WERI-Rb-1 (cell line): ENCODE results near the gene SLC5A5.

Source experiments
- DNase-seq: peaks from one replicate; pipeline ENCODE4 v3.0.0-alpha.2; 2020
- H3K27ac ChIP-seq: fragments of 250-450 bp; sonication (Bioruptor Pico); 2 replicates; pipeline ENCODE4 v1.5.1; 2020; ENCODE audit warnings: mild to moderate bottlenecking, moderate library complexity
- H3K27me3 ChIP-seq: fragments of 250-450 bp; sonication (Bioruptor Pico); 2 replicates; pipeline ENCODE4 v1.5.1; 2021; ENCODE audit warnings: mild to moderate bottlenecking, low read depth, moderate library complexity; ENCODE audit not compliant: insufficient read depth, severe bottlenecking
- H3K36me3 ChIP-seq: fragments of 250-450 bp; sonication (Bioruptor Pico); 2 replicates; pipeline ENCODE4 v1.5.1; 2020; ENCODE audit warnings: mild to moderate bottlenecking, moderate library complexity
- H3K4me3 ChIP-seq: 2 replicates; pipeline ENCODE4 v1.5.1; 2011; ENCODE audit warnings: low read depth, mild to moderate bottlenecking, control low read depth, low read length
- H3K9me3 ChIP-seq: fragments of 250-450 bp; sonication (Bioruptor Pico); 2 replicates; pipeline ENCODE4 v1.5.1; 2021; ENCODE audit warnings: mild to moderate bottlenecking, moderate library complexity; ENCODE audit not compliant: severe bottlenecking
- TF ChIP-seq, protein P1 (sequence below): IDR thresholded peaks from 2 replicates; pipeline ENCODE4 v1.5.1; 2011; ENCODE audit warnings: low read depth, mild to moderate bottlenecking, control low read depth, inconsistent platforms, low read length

Gene SLC5A5

DNA sequence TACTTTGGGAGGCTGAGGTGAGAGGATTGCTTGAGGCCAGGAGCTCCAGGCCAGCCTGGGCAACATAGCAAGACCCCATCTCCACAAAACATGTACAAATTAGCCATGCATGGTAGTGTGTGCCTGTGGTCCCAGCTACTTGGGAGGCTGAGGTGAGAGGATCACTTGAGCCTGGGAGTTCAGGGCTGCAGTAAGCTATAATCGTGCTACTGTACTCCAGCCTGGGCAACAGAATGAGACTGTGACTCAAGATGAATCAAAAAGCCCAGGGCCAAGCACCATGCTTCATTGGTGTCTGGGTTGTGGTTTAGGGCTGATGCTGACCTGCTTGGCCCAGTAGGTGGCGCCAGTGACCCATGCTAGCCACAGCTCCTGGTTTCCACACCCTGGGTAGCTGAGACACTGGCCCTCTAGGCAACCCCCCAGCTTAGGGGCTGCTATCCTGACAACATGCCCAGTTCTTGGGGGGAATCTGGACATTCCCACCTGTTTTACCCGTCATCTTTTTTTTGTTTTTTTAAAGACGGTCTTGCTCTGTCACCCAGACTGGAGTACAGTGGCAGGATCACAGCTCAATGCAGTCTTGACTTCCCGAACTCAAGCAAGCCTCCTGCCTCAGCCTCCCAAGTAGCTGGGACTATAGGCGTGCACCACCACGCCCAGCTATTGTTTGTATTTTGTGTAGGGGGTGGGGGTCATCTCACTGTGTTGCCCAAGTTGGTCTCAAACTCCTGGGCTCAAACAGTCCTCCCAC, 66.5 kb downstream of the SLC5A5 start:
- H3K9me3 ChIP-seq: no peaks in the 10 kb centered on the region
- DNase-seq: peak; percentile 78

DNA sequence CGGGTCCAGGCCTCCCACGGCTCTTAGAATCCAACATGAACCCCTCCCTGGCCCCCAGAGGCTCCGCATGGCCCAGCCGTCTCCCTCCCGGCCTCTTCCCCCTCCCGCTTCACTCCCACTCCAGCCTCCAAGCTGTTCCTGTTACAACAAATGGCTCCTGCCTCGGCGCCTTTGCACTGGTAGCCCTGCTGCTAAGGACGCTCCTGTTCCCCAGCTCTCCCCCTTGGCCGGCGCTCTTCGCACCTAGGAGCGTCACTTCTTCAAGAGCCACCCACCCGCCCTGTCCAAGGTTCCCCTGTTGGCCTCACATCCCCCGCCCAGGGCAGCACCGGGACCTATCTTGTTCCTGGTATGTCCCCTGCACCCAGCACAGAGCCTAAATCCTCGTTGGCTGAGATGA, 70.4 kb downstream of the SLC5A5 start:
- Histone ChIP-seq H3K4me3 (no peak overlapping the region), H3K9me3 (no peaks in the 10 kb centered on the region), H3K27me3 (no peaks in the 10 kb centered on the region), H3K27ac (no peak overlapping the region), H3K36me3 (peaks cover 37% of the 10 kb centered on the region)
- no peak for DNase-seq
- TF ChIP-seq, protein P1, sequence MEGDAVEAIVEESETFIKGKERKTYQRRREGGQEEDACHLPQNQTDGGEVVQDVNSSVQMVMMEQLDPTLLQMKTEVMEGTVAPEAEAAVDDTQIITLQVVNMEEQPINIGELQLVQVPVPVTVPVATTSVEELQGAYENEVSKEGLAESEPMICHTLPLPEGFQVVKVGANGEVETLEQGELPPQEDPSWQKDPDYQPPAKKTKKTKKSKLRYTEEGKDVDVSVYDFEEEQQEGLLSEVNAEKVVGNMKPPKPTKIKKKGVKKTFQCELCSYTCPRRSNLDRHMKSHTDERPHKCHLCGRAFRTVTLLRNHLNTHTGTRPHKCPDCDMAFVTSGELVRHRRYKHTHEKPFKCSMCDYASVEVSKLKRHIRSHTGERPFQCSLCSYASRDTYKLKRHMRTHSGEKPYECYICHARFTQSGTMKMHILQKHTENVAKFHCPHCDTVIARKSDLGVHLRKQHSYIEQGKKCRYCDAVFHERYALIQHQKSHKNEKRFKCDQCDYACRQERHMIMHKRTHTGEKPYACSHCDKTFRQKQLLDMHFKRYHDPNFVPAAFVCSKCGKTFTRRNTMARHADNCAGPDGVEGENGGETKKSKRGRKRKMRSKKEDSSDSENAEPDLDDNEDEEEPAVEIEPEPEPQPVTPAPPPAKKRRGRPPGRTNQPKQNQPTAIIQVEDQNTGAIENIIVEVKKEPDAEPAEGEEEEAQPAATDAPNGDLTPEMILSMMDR: no peak

More for the DNA sequence above, 66.5 kb downstream of the SLC5A5 start:
- no peak overlapping the region for H3K27ac ChIP-seq
- peaks cover 31% of the 10 kb centered on the region for H3K36me3 ChIP-seq
- TF ChIP-seq, protein P1: peak; percentile 96
- no peak overlapping the region for H3K4me3 ChIP-seq
- H3K27me3 ChIP-seq: no peaks in the 10 kb centered on the region

DNA sequence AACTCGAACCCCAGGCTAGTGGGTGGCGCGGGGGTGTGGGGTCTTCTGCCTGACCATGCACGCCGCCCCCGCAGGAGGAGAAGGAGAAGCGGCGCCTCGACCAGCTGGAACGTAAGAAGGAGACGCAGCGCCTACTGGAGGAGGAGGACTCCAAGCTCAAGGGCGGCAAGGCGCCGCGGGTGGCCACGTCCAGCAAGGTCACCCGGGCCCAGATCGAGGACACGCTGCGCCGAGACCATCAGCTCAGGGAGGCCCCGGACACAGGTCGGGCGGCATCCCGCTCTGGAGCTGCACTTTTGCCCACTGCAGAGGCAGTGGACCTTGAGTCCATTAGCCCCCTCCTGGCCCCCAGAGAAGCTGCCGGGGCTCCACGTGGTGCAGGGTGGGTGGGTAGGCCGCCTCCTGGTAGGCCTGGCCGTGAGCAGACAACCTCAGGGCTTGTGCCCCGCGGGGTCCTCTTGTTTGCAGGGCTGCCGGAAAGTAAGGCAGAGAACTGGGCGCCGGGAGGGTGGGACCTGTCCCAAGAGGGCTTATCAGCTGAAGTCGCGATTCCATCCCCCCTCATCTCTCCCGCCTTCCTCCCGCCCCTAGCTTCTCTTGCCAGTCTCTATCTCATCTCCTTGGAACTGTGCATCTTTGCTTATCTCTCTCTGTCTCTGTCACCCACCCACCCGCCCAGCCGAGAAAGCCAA, 71.0 kb downstream of the SLC5A5 start:
- DNase-seq: no peak
- H3K27me3 ChIP-seq: no peaks in the 10 kb centered on the region
- TF ChIP-seq, protein P1: no peak
- no peak overlapping the region for H3K27ac ChIP-seq
- H3K4me3 ChIP-seq: no peak overlapping the region
- H3K9me3 ChIP-seq: no peaks in the 10 kb centered on the region
- peaks cover 32% of the 10 kb centered on the region for H3K36me3 ChIP-seq

DNA sequence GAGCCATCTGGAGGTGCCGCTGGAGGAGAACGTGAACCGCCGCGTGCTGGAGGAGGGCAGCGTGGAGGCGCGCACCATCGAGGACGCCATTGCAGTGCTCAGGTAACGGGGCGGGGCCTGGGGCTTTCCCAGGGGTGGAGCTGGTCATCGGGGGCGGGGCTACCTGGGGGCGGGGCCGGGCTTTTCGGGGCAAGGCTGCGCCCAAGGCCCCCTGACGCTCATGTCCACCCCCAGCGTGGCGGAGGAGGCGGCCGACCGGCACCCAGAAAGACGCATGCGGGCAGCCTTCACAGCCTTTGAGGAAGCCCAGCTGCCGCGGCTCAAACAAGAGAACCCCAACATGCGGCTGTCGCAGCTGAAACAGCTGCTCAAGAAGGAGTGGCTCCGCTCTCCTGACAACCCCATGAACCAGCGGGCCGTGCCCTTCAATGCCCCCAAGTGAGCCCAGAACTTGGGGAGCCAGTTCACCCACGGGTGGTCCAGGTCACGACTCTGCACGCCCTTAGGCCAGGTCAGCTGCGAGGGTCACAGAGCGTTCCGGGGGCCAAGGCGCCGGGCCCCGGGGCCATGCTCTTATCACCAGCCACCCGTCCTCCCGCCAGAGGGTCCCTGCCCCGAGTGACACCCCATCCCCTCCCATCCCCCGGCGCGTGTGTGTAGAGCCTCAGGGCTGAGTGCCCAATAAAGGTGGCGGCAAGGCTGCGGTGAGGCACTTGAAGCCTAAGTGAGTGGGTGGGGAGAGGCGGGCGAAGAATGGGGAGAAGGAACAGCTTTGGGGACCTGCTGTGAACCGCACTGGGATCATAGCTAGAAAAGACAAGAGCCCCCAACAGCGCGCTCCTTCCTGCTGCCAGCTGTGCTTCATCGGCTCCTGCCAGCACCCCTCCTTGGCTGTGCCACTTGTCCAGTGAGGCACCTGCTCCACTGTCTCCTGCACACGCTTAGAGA, 71.8 kb downstream of the SLC5A5 start:
- no peaks in the 10 kb centered on the region for H3K9me3 ChIP-seq
- H3K36me3 ChIP-seq: peaks cover 24% of the 10 kb centered on the region
- no peak overlapping the region for H3K4me3 ChIP-seq
- TF ChIP-seq, protein P1: no peak
- H3K27me3 ChIP-seq: no peaks in the 10 kb centered on the region
- no peak for DNase-seq
- no peak overlapping the region for H3K27ac ChIP-seq

DNA sequence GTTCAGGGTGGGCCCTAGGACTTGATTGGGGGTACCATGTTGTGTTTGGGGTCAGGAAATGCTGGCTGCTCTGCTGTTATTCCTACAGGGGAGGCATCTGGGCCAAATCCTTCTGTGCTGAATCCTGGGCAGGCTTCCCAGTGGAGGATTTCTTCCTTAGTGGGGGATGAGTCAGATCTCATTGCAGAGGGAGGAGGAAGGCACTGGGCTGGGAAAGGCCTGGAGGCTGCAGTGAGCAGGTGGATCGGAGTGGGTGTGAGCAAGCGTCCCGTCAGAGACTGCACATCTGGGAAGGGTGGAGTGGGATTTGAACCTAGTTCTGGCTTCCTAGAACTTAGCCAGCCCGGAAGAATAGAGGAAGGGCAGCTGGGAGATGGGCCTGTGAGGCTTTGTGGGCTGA, 72.6 kb downstream of the SLC5A5 start:
- Histone ChIP-seq H3K9me3 (no peaks in the 10 kb centered on the region), H3K27me3 (no peaks in the 10 kb centered on the region), H3K27ac (no peak overlapping the region), H3K4me3 (no peak overlapping the region), H3K36me3 (peaks cover 17% of the 10 kb centered on the region)
- DNase-seq: no peak
- TF ChIP-seq, protein P1: no peak
